HEK293T (cell line): Measurements from ENCODE around the gene RCSD1.

ENCODE experiments used
- CTCF ChIA-PET: fragments of 350-600 bp; formaldehyde crosslinking; extraction: SDS; loops from one replicate; lab custom pipeline; 2021; ENCODE audit warnings: antibody characterized with exemption, inconsistent platforms; lab: Yijun Ruan, JAX
- POLR2A ChIA-PET: fragments of 350-600 bp; formaldehyde crosslinking; extraction: SDS; loops from one replicate; lab custom pipeline; 2020; ENCODE audit warnings: antibody characterized with exemption, inconsistent platforms; lab: Yijun Ruan, JAX
- DNase-seq: peaks from one replicate; pipeline ENCODE4 v3.0.0; 2012; ENCODE audit warnings: mixed read lengths; ENCODE audit errors: extremely low spot score
- ARNT ChIP-seq: fragments of 450-650 bp; IDR thresholded peaks from 2 replicates; pipeline ENCODE4 v1.6.1; 2017; ENCODE audit warnings: mild to moderate bottlenecking
- BHLHE40 ChIP-seq: fragments of 450-650 bp; IDR thresholded peaks from 2 replicates; pipeline ENCODE4 v1.6.1; 2016; ENCODE audit warnings: mild to moderate bottlenecking, moderate library complexity, borderline replicate concordance
- CTBP1 ChIP-seq: fragments of 450-650 bp; IDR thresholded peaks from 2 replicates; pipeline ENCODE4 v1.6.1; 2016; ENCODE audit warnings: borderline replicate concordance
- ELF4 ChIP-seq: fragments of 450-650 bp; IDR thresholded peaks from 2 replicates; pipeline ENCODE4 v1.6.1; 2017; ENCODE audit warnings: antibody characterized with exemption
- FOXA1 ChIP-seq: fragments of 450-650 bp; IDR thresholded peaks from 2 replicates; pipeline ENCODE4 v1.6.1; 2016; ENCODE audit warnings: mild to moderate bottlenecking
- FOXK2 ChIP-seq: fragments of 450-650 bp; IDR thresholded peaks from 2 replicates; pipeline ENCODE4 v1.6.1; 2016; ENCODE audit warnings: mild to moderate bottlenecking
- FOXM1 ChIP-seq: fragments of 450-650 bp; IDR thresholded peaks from 2 replicates; pipeline ENCODE4 v1.6.1; 2017; ENCODE audit warnings: mild to moderate bottlenecking, borderline replicate concordance
- HDGF ChIP-seq: fragments of 450-650 bp; IDR thresholded peaks from 2 replicates; pipeline ENCODE4 v1.6.1; 2017; ENCODE audit warnings: antibody characterized with exemption, borderline replicate concordance
- L3MBTL2 ChIP-seq: fragments of 450-650 bp; conservative IDR thresholded peaks from 2 replicates; pipeline ENCODE4 v1.6.1; 2016; ENCODE audit warnings: mild to moderate bottlenecking
- LEF1 ChIP-seq: fragments of 450-650 bp; IDR thresholded peaks from 2 replicates; pipeline ENCODE4 v1.6.1; 2017; ENCODE audit warnings: mild to moderate bottlenecking, borderline replicate concordance
- NFRKB ChIP-seq: fragments of 450-650 bp; IDR thresholded peaks from 2 replicates; pipeline ENCODE4 v1.6.1; 2016; ENCODE audit warnings: mild to moderate bottlenecking, moderate library complexity
- PKNOX1 ChIP-seq: fragments of 450-650 bp; IDR thresholded peaks from 2 replicates; pipeline ENCODE4 v1.6.1; 2016
- SP1 ChIP-seq: fragments of 450-650 bp; IDR thresholded peaks from 2 replicates; pipeline ENCODE4 v1.6.1; 2017
- SUZ12 ChIP-seq: fragments of 450-650 bp; IDR thresholded peaks from 2 replicates; pipeline ENCODE4 v1.6.1; 2016; ENCODE audit warnings: mild to moderate bottlenecking
- TARDBP ChIP-seq: fragments of 450-650 bp; IDR thresholded peaks from 2 replicates; pipeline ENCODE4 v1.6.1; 2016
- ZNF384 ChIP-seq: fragments of 450-650 bp; IDR thresholded peaks from 2 replicates; pipeline ENCODE4 v1.6.1; 2016

The RCSD1 gene

DNA sequence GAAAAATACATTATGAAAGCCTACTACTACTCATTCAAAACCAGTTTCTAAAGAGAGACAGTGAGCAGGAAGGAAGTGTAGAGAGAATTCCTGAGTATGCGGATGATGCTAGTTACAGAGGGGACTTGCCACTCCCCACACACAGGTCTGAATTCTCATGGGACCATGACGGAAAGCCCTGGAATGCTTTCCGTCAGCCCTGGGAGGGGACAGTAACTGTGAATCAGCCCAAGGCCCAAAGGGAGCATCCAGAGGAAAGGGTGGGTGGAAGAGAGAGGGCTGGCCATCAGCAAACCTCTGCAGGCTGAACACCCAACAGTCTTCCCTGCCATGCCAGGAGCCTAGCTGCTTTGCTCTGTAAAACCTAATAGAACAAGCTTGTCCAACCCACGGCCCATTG, 36.4 kb downstream of the RCSD1 start:
- DNase-seq: no peak
- ChIA-PET POLR2A (no interaction called here), CTCF (no interaction called here)
- TF ChIP-seq LEF1 (no peak), BHLHE40 (no peak), L3MBTL2 (no peak), NFRKB (no peak), PKNOX1 (no peak), CTBP1 (no peak), SP1 (no peak), TARDBP (no peak), FOXK2 (no peak), ELF4 (no peak), FOXM1 (no peak), HDGF (no peak), ZNF384 (no peak), SUZ12 (no peak), ARNT (no peak), FOXA1 (no peak)

DNA sequence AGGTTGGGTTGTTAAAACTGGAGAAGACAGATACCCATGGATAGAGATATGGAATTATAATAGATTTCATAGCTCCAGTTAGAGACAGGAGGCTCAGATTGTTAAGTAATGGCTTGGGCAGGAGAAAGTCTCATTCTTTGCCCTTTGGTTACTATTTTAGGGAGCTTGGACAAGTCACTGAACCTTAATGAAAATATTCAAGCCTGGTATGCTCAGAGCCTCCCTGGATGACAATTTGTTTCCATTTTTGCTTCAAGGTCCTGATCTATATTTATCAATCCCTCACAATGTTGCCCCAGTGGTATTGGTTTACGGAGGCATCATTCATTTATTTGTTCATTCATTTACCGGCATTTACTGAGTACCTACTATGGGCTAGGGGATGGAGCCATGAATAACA, 37.5 kb downstream of the RCSD1 start:
- no peak for DNase-seq
- ChIA-PET POLR2A (no interaction called here), CTCF (no interaction called here)
- no peak for TF ChIP-seq PKNOX1
- TF ChIP-seq CTBP1: no peak
- no peak for TF ChIP-seq ZNF384
- TF ChIP-seq SUZ12: no peak
- no peak for TF ChIP-seq FOXM1
- TF ChIP-seq BHLHE40: no peak
- no peak for TF ChIP-seq TARDBP
- TF ChIP-seq LEF1: no peak
- TF ChIP-seq HDGF: no peak
- TF ChIP-seq SP1: no peak
- TF ChIP-seq FOXK2: no peak

DNA sequence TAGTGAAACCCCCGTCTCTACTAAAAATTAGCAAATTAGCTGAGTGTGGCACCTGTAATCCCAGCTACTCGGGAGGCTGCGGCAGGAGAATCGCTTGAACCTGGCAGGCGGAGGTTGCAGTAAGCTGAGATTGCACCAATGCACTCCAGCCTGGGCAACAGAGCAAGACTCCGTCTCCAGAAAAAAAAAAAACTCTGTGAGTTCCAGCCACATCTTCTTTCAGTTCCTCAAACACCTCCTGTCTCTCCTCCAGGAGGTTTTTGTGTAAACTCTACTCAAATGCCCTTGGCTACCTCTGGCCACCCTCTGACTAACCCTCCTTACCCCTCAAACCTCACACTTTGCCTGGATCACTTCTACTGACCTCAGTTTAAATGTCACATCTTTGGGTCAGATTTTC, 38.1 kb downstream of the RCSD1 start:
- ChIA-PET POLR2A (no interaction called here), CTCF (interaction anchor here (1.5 kb wide), 1 partner anchor 20 kb away, joined by 8 read pairs; no protein-coding TSS in a partner anchor)
- DNase-seq: no peak

GRCh38 chr1:167669209-167670124, 39.4 kb downstream of the RCSD1 start:
- ChIA-PET POLR2A (interaction anchor here (1.0 kb wide), 1 partner anchor 11 kb away, joined by 3 read pairs; no protein-coding TSS in a partner anchor), CTCF (interaction anchor here (0.6 to 1.5 kb wide), 2 partner anchors 18 to 603 kb away, joined by 3 to 8 read pairs; no protein-coding TSS in a partner anchor)
- TF ChIP-seq PKNOX1 (no peak), SP1 (no peak), ARNT (no peak), FOXK2 (no peak), ZNF384 (no peak), SUZ12 (no peak), TARDBP (no peak), NFRKB (no peak), CTBP1 (no peak), ELF4 (no peak), BHLHE40 (no peak), FOXM1 (no peak), FOXA1 (no peak), LEF1 (no peak)
- DNase-seq: no peak

More for the DNA sequence above, 38.1 kb downstream of the RCSD1 start:
- TF ChIP-seq PKNOX1 (no peak), ELF4 (no peak), TARDBP (no peak), FOXK2 (no peak), LEF1 (no peak), ZNF384 (no peak), HDGF (no peak), ARNT (no peak), L3MBTL2 (no peak), SP1 (no peak), CTBP1 (no peak), BHLHE40 (no peak), NFRKB (no peak), FOXM1 (no peak), FOXA1 (no peak), SUZ12 (no peak)

DNA sequence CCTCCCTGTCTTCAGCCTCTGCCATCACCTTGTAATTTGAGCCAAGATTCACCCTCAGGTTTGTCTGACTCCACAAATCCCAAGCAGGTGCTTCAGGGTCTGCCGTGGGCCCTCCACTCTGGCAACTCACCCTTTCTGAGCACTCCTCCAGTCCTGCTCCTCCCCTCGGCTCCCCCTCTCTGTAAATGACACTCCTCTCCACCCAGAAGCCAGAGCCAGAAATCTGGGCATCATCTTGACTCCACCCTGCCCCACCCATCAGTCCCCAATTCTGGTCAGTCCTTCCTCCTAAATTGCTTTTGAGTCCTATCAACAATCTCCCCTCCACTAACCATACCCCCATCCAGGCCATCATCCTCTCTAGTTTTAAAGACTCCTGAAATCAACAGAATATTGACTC, 40.5 kb downstream of the RCSD1 start:
- DNase-seq: no peak
- ChIA-PET POLR2A (no interaction called here), CTCF (no interaction called here)
- TF ChIP-seq ARNT: no peak
- no peak for TF ChIP-seq NFRKB
- no peak for TF ChIP-seq CTBP1
- no peak for TF ChIP-seq ZNF384
- TF ChIP-seq SUZ12: no peak
- TF ChIP-seq L3MBTL2: no peak
- TF ChIP-seq SP1: no peak
- TF ChIP-seq BHLHE40: no peak
- no peak for TF ChIP-seq HDGF
- TF ChIP-seq FOXK2: no peak
- TF ChIP-seq FOXM1: no peak
